Uterus (tissue), 4 donors: ENCODE measurements around the gene ZNF75A. TPM values are rescaled to one million over a fixed set of nuclear protein-coding genes. Genes with fewer than 3 reads are reported as not detected.

Source experiments
- DNase-seq, 2 donors: peaks; one replicate each; pipeline ENCODE4 v3.0.0-alpha.2; 2019 to 2020
- H3K27ac ChIP-seq, 2 donors: fragments of 200-600 bp; sonication (generic); 1 replicate in 1 of 2; 2 replicates in 1 of 2; pipeline ENCODE4 v1.5.1; 2016 to 2018
- H3K27me3 ChIP-seq, 2 donors: fragments of 200-600 bp; sonication (generic); one replicate each; pipeline ENCODE4 v1.5.1; 2018 to 2019; ENCODE audit warnings: control low read depth in 1 of 2
- H3K36me3 ChIP-seq, 2 donors: fragments of 200-600 bp; sonication (generic); one replicate each; pipeline ENCODE4 v1.5.1; 2019; ENCODE audit warnings: control low read depth in 1 of 2
- H3K4me1 ChIP-seq, 2 donors: fragments of 200-600 bp; sonication (generic); one replicate each; pipeline ENCODE4 v1.5.1; 2018 to 2019; ENCODE audit warnings: control low read depth in 1 of 2
- H3K4me3 ChIP-seq, 2 donors: fragments of 200-600 bp; sonication (generic); 1 replicate in 1 of 2; 2 replicates in 1 of 2; pipeline ENCODE4 v1.5.1; 2018 to 2019; ENCODE audit warnings: mild to moderate bottlenecking in 1 of 2
- H3K9me3 ChIP-seq, 2 donors: fragments of 200-600 bp; sonication (generic); one replicate each; pipeline ENCODE4 v1.5.1; 2019; ENCODE audit warnings: control low read depth in 1 of 2
- POLR2A ChIP-seq, 2 donors: fragments of 450-650 bp; IDR thresholded peaks; one replicate each; pipeline ENCODE4 v1.6.1; 2016; ENCODE audit warnings: antibody characterized with exemption in 2 of 2, mild to moderate bottlenecking in 1 of 2, moderate library complexity in 1 of 2
- intact Hi-C: fragments of 100-400 bp; cut with DNase I; formaldehyde crosslinking; loops from one replicate; pipeline ENCODE4 v1.15.1; 2023; ENCODE audit warnings: low total_unique reads
- total RNA-seq, 4 donors: library from RNA; depleted of rRNA in 3 of 4; stranded (reverse); fragments of >200 nt in 3 of 4; gene quantifications; one replicate each; pipeline versions ENCODE4 v1.1.0 to v1.2.4, GENCODE V29; 2014 to 2023
- TF ChIP-seq, protein P1 (sequence below), 4 experiments: fragments of 200-600 bp in 2 of 4; fragments of 450-650 bp in 2 of 4; sonication (generic) in 2 of 4; IDR thresholded peaks; one replicate each; pipeline ENCODE4 v1.5.1; 2016 to 2019; ENCODE audit warnings: antibody characterized with exemption in 4 of 4, mild to moderate bottlenecking in 2 of 4, moderate library complexity in 1 of 4
- donor health status: DM: yes; HTN: yes; CAD: no.

Gene ZNF75A
- total RNA-seq, 4 donors from 2014 or later: 8.8 to 54.5 (median 30.9) TPM

DNA sequence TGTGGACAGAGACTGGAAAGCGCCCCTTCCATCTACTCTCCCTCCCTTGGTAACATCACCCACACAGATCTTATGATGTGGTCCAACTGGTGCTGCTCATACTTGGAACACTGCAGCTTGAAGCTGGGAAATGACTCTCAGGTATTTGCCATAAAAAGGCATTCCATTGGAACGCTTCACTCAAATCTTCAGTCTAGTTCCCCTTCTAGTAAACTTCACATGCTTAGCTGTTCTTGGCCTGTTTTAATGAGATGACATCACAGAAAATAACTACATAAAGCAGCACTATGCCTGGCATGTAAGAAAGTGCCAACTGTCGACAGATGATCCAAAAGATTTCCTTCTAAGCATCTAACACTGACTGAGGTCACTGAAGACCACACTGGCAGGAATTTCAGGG, 12.7 kb upstream of the ZNF75A start:
- TF ChIP-seq, protein P1, sequence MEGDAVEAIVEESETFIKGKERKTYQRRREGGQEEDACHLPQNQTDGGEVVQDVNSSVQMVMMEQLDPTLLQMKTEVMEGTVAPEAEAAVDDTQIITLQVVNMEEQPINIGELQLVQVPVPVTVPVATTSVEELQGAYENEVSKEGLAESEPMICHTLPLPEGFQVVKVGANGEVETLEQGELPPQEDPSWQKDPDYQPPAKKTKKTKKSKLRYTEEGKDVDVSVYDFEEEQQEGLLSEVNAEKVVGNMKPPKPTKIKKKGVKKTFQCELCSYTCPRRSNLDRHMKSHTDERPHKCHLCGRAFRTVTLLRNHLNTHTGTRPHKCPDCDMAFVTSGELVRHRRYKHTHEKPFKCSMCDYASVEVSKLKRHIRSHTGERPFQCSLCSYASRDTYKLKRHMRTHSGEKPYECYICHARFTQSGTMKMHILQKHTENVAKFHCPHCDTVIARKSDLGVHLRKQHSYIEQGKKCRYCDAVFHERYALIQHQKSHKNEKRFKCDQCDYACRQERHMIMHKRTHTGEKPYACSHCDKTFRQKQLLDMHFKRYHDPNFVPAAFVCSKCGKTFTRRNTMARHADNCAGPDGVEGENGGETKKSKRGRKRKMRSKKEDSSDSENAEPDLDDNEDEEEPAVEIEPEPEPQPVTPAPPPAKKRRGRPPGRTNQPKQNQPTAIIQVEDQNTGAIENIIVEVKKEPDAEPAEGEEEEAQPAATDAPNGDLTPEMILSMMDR (IDR thresholded peaks at IDR 0.05): no peak
- no peak for TF ChIP-seq POLR2A (IDR thresholded peaks at IDR 0.05)
- Histone ChIP-seq H3K27me3 (no peaks in the 10 kb centered on the region), H3K36me3 (no peaks in the 10 kb centered on the region), H3K9me3 (peaks cover 5 to 90% of the 10 kb centered on the region in 2 donors), H3K4me3 (no peak overlapping the region), H3K4me1 (no peaks in the 10 kb centered on the region), H3K27ac (no peak overlapping the region)
- intact Hi-C loops: no loop called here
- no peak for DNase-seq

GRCh38 chr16:3295209-3295608, 10.1 kb upstream of the ZNF75A start:
- Histone ChIP-seq H3K36me3 (no peaks in the 10 kb centered on the region), H3K9me3 (peaks cover 0 to 79% of the 10 kb centered on the region in 2 donors), H3K27me3 (no peaks in the 10 kb centered on the region), H3K27ac (no peak overlapping the region), H3K4me1 (no peaks in the 10 kb centered on the region), H3K4me3 (no peak overlapping the region)
- intact Hi-C loops: no loop called here
- TF ChIP-seq, protein P1 (IDR thresholded peaks at IDR 0.05): no peak
- no peak for TF ChIP-seq POLR2A (IDR thresholded peaks at IDR 0.05)
- no peak for DNase-seq

DNA sequence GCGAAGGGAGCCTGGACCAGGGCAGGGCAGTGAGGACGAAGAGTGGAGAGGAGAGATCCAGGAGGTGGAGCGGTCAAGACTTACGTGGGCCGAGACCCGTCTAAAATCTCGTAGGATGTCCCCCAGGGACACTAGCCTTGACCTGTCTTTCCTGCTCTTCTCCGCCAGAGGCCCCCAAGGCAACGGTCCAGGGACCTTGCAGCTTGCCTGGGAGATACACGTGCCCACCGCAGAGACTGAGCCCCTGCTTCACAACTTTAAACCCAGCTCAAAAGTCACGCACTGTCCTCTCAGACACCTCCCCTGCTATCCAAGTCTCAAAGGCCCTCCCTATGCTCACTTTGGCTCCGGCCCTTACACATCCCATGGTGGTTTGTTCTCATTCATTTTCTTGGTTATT, 9.5 kb upstream of the ZNF75A start:
- TF ChIP-seq POLR2A (IDR thresholded peaks at IDR 0.05): no peak
- Histone ChIP-seq H3K4me1 (no peaks in the 10 kb centered on the region), H3K4me3 (no peak overlapping the region), H3K27me3 (no peaks in the 10 kb centered on the region), H3K36me3 (no peaks in the 10 kb centered on the region), H3K9me3 (peaks cover 0 to 79% of the 10 kb centered on the region in 2 donors), H3K27ac (no peak overlapping the region)
- no peak for DNase-seq
- intact Hi-C loops: no loop called here

DNA sequence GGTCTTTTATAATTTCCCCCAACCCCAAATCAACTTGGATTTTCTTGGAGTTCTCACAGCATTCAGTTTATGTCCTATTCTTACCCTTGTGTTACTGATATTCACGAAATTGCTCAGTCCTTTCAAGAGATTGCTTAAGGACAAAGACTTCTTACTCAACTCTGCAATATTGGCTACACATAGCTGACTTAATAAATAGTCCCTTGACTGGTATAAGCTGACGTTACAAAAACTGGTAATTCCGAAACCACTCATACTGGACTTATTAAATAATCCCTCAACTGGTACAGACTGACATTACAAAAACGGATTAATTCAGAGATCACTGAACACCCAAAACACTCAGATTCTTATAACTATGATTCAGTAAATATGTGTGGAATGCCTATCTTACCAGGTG, 927 bp upstream of the ZNF75A start:
- Histone ChIP-seq H3K4me1 (no peaks in the 10 kb centered on the region), H3K9me3 (peaks cover 0 to 68% of the 10 kb centered on the region in 2 donors), H3K27me3 (no peaks in the 10 kb centered on the region), H3K36me3 (no peaks in the 10 kb centered on the region), H3K4me3 (peak overlapping the region in 1 of 2 donors; percentile 59), H3K27ac (no peak overlapping the region)
- TF ChIP-seq POLR2A (IDR thresholded peaks at IDR 0.05): no peak
- TF ChIP-seq, protein P1 (IDR thresholded peaks at IDR 0.05): no peak
- intact Hi-C loops: no loop called here
- no peak for DNase-seq

- Histone ChIP-seq H3K27me3 (no peaks in the 10 kb centered on the region), H3K4me3 (peak overlapping the region; percentile 59 to 69), H3K36me3 (no peaks in the 10 kb centered on the region), H3K9me3 (peaks cover 0 to 61% of the 10 kb centered on the region in 2 donors), H3K4me1 (no peaks in the 10 kb centered on the region), H3K27ac (peak overlapping the region; percentile 73 to 81)
- no peak for DNase-seq
- TF ChIP-seq, protein P1 (IDR thresholded peaks at IDR 0.05): no peak
- TF ChIP-seq POLR2A (IDR thresholded peaks at IDR 0.05): no peak
- intact Hi-C loops: no loop called here
Observed at GRCh38 chr16:3306078-3306477, 781 bp downstream of the ZNF75A start.

- no peak overlapping the region for H3K4me3 ChIP-seq
- peaks cover 0 to 74% of the 10 kb centered on the region in 2 donors for H3K9me3 ChIP-seq
- TF ChIP-seq POLR2A (IDR thresholded peaks at IDR 0.05): no peak
- TF ChIP-seq, protein P1 (IDR thresholded peaks at IDR 0.05): no peak
- H3K36me3 ChIP-seq: no peaks in the 10 kb centered on the region
- intact Hi-C loops: loop anchor here (5.0 kb wide), 1 partner anchor 91 kb away; the partner anchor contains the start of genes ZNF174 and ZSCAN32
- no peak for DNase-seq
- H3K27ac ChIP-seq: no peak overlapping the region
- H3K4me1 ChIP-seq: no peaks in the 10 kb centered on the region
- no peaks in the 10 kb centered on the region for H3K27me3 ChIP-seq
Observed at GRCh38 chr16:3311496-3311895, 6.2 kb downstream of the ZNF75A start.
